ENCODE results near the gene DBNDD1.

DNA sequence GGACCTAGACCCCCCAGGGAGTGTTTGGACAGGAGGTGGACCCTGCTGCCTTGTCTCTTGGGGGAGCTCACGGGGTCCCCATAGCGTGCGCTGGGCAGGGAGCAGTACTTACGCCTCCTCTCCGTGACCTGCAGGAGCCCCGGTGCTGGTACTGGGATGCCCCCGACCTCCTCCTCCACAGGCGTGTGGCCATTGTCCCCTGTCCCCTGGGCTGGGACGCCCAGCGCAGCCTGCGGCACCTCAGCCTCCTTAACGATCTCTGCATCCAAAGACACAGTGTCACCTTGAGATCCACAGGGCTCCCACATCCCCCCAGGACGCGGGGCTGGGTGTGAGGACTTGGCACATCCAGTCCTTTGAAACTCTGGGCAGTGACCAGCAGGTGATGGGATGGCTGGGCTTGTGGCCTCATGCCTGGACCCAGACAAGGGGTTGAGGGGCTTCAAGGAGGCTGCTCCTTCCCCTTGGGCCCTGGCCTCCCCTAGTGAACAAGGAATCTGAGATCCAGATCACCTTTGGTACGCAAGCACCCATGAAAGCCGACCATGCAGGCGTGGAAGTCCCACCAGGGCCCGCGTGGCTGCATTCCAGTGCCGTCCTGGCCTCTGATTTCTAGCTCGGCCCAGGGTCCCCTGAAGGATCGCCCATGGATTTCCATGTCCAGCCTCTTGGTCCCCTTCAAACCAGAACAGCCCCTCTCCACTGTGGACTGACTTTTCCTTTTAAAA lies 9.9 kb downstream of the DBNDD1 start:
- TF ChIP-seq, protein P1, sequence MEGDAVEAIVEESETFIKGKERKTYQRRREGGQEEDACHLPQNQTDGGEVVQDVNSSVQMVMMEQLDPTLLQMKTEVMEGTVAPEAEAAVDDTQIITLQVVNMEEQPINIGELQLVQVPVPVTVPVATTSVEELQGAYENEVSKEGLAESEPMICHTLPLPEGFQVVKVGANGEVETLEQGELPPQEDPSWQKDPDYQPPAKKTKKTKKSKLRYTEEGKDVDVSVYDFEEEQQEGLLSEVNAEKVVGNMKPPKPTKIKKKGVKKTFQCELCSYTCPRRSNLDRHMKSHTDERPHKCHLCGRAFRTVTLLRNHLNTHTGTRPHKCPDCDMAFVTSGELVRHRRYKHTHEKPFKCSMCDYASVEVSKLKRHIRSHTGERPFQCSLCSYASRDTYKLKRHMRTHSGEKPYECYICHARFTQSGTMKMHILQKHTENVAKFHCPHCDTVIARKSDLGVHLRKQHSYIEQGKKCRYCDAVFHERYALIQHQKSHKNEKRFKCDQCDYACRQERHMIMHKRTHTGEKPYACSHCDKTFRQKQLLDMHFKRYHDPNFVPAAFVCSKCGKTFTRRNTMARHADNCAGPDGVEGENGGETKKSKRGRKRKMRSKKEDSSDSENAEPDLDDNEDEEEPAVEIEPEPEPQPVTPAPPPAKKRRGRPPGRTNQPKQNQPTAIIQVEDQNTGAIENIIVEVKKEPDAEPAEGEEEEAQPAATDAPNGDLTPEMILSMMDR (IDR thresholded peaks at IDR 0.05): no peak
- no peak for TF ChIP-seq POLR2A (IDR thresholded peaks at IDR 0.05)
